Measurements from ENCODE around the gene IRF4.

Gene IRF4

GRCh38 chr6:353642-354614 is 37.6 kb upstream of the IRF4 start:
- TF ChIP-seq CTCF (IDR thresholded peaks at IDR 0.05; ENCODE audit: low read depth, low read length), result no peak
- H3K4me3 ChIP-seq (ENCODE audit: low read depth, low read length), result no peak overlapping the region
- no peak for DNase-seq (ENCODE audit: low read depth, low spot score)
- in situ Hi-C loops (cut with HindIII; ENCODE audit: low sequenced_read_pairs), result no loop called here

GRCh38 chr6:354631-355280 is 36.8 kb upstream of the IRF4 start:
- no peak for TF ChIP-seq CTCF (IDR thresholded peaks at IDR 0.05; ENCODE audit: low read depth, low read length)
- DNase-seq (ENCODE audit: low read depth, low spot score), result no peak
- no peak overlapping the region for H3K4me3 ChIP-seq (ENCODE audit: low read depth, low read length)
- in situ Hi-C loops (cut with HindIII; ENCODE audit: low sequenced_read_pairs), result no loop called here

- no peak for TF ChIP-seq CTCF (IDR thresholded peaks at IDR 0.05; ENCODE audit: low read depth, low read length)
- in situ Hi-C loops (cut with HindIII; ENCODE audit: low sequenced_read_pairs), result no loop called here
These were observed 36.0 kb upstream of the IRF4 start for GRCh38 chr6:355373-356208.

GRCh38 chr6:356828-357251 is 34.7 kb upstream of the IRF4 start:
- no peak for TF ChIP-seq CTCF (IDR thresholded peaks at IDR 0.05; ENCODE audit: low read depth, low read length)
- no peak overlapping the region for H3K4me3 ChIP-seq (ENCODE audit: low read depth, low read length)
- in situ Hi-C loops (cut with HindIII; ENCODE audit: low sequenced_read_pairs), result no loop called here
- no peak for DNase-seq (ENCODE audit: low read depth, low spot score)

More at GRCh38 chr6:355373-356208, 36.0 kb upstream of the IRF4 start:
- no peak overlapping the region for H3K4me3 ChIP-seq (ENCODE audit: low read depth, low read length)
- DNase-seq (ENCODE audit: low read depth, low spot score), result no peak

GRCh38 chr6:357261-357790 is 34.2 kb upstream of the IRF4 start:
- H3K4me3 ChIP-seq (ENCODE audit: low read depth, low read length), result no peak overlapping the region
- no peak for DNase-seq (ENCODE audit: low read depth, low spot score)
- in situ Hi-C loops (cut with HindIII; ENCODE audit: low sequenced_read_pairs), result no loop called here
- TF ChIP-seq CTCF (IDR thresholded peaks at IDR 0.05; ENCODE audit: low read depth, low read length), result no peak

GRCh38 chr6:357791-358341 is 33.7 kb upstream of the IRF4 start:
- in situ Hi-C loops (cut with HindIII; ENCODE audit: low sequenced_read_pairs), result no loop called here
- no peak for DNase-seq (ENCODE audit: low read depth, low spot score)
- H3K4me3 ChIP-seq (ENCODE audit: low read depth, low read length), result no peak overlapping the region
- no peak for TF ChIP-seq CTCF (IDR thresholded peaks at IDR 0.05; ENCODE audit: low read depth, low read length)

Measured in astrocyte of the spinal cord (primary cell).